Smooth muscle cell (in vitro differentiated cells): Measurements from ENCODE around the gene CLDN24. TPM values are rescaled to one million over a fixed set of nuclear protein-coding genes. Genes with fewer than 3 reads are reported as not detected.

ENCODE experiments used
- DNase-seq: peaks from one replicate; lab custom pipeline; 2025; ENCODE audit not compliant: unreplicated experiment; lab: John Stamatoyannopoulos, UW
- H2AFZ ChIP-seq: fragments of 200-600 bp; sonication (generic); 2 replicates; pipeline ENCODE4 v1.6.0; 2016; ENCODE audit warnings: antibody characterized with exemption, low read depth, mild to moderate bottlenecking
- H3F3A ChIP-seq: fragments of 200-600 bp; sonication (generic); 2 replicates; pipeline ENCODE4 v1.6.0; 2017; ENCODE audit warnings: antibody characterized with exemption, low read depth
- H3K27ac ChIP-seq: fragments of 200-600 bp; sonication (generic); 2 replicates; pipeline ENCODE4 v1.5.1; 2016; ENCODE audit warnings: low read depth, mild to moderate bottlenecking
- H3K27me3 ChIP-seq: fragments of 200-600 bp; sonication (generic); 2 replicates; pipeline ENCODE4 v1.6.1; 2016; ENCODE audit warnings: low read depth, mild to moderate bottlenecking
- H3K36me3 ChIP-seq: fragments of 200-600 bp; sonication (generic); 2 replicates; pipeline ENCODE4 v1.5.1; 2016; ENCODE audit warnings: low read depth
- H3K4me1 ChIP-seq: fragments of 200-600 bp; sonication (generic); 2 replicates; pipeline ENCODE4 v1.5.1; 2016; ENCODE audit warnings: low read depth
- H3K4me2 ChIP-seq: fragments of 200-600 bp; sonication (generic); 2 replicates; pipeline ENCODE4 v1.6.0; 2016; ENCODE audit warnings: mild to moderate bottlenecking
- H3K4me3 ChIP-seq: fragments of 200-600 bp; sonication (generic); 2 replicates; pipeline ENCODE4 v1.5.1; 2016; ENCODE audit warnings: mild to moderate bottlenecking
- H3K79me2 ChIP-seq: fragments of 200-600 bp; sonication (generic); 2 replicates; pipeline ENCODE4 v1.6.0; 2016; ENCODE audit warnings: low read depth, mild to moderate bottlenecking
- H3K9ac ChIP-seq: fragments of 200-600 bp; sonication (generic); 2 replicates; pipeline ENCODE4 v1.6.0; 2016; ENCODE audit warnings: low read depth
- H3K9me3 ChIP-seq: fragments of 200-600 bp; sonication (generic); replicated peaks from 2 replicates; pipeline ENCODE4 v1.5.1; 2016; ENCODE audit warnings: low read depth
- H4K20me1 ChIP-seq: fragments of 200-600 bp; sonication (generic); 2 replicates; pipeline ENCODE4 v1.6.0; 2016; ENCODE audit warnings: low read depth
- CTCF ChIP-seq: fragments of 200-600 bp; sonication (generic); IDR thresholded peaks from 2 replicates; pipeline ENCODE4 v1.5.1; 2017; ENCODE audit warnings: borderline replicate concordance, mild to moderate bottlenecking, antibody characterized with exemption; ENCODE audit not compliant: insufficient read depth, poor library complexity, severe bottlenecking
- WGBS: methylation state at CpG from one replicate; pipeline ENCODE4 v1.1.7; 2016; ENCODE audit warnings: low lambda C conversion rate; 5-methylcytosine and 5-hydroxymethylcytosine counted together
- polyA plus RNA-seq: library from polyadenylated mRNA; unstranded; fragments of >200 nt; fragmentation: Nextera tagmentation; extraction: Ambion mirVana; gene quantifications from 2 replicates; pipeline ENCODE4 v1.2.1, GENCODE V29; 2016
- total RNA-seq: library from RNA; depleted of rRNA; stranded (reverse); fragments of >200 nt; gene quantifications from 2 replicates; pipeline ENCODE4 v1.2.3, GENCODE V29; 2014

CLDN24 gene
- total and polyA plus RNA-seq, 2 experiments from 2014 or later, result not detected

DNA sequence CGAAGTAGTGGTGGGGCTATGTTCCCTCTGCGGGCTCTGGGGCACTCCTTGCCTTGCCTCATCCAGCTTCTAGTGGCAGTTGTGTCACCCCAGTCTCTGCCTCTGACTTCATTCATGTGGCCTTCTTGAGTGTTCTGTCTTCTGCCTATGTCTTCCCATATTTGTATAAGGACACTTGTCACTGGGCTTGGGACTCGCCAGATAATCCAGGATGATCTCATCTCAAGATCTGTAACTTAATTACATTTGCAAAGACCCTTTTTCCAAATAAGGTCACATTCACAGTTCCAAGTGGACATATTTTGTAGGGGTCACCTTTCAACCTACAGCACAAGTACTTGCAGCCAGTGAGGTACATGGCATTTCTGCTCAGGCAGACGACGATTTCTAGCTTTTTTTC is 30.3 kb upstream of the CLDN24 start:
- TF ChIP-seq CTCF, result no peak
- Histone ChIP-seq H2AFZ (no peak overlapping the region), H3K4me2 (no peak overlapping the region), H3K36me3 (no peaks in the 10 kb centered on the region), H3K4me1 (no peaks in the 10 kb centered on the region), H3K4me3 (no peak overlapping the region), H3K79me2 (no peaks in the 10 kb centered on the region), H3K27me3 (no peaks in the 10 kb centered on the region), H4K20me1 (no peaks in the 10 kb centered on the region), H3F3A (no peaks in the 10 kb centered on the region), H3K9me3 (no peaks in the 10 kb centered on the region), H3K9ac (no peak overlapping the region), H3K27ac (no peak overlapping the region)
- 90% methylated on average over 5 of the region's 5 CpGs for WGBS
- DNase-seq, result no peak

- no peak for DNase-seq
- no peak for TF ChIP-seq CTCF
These were observed 28.3 kb upstream of the CLDN24 start for GRCh38 chr4:183350317-183351071.

GRCh38 chr4:183349673-183350072 is 27.4 kb upstream of the CLDN24 start:
- peak overlapping the region; percentile 48 for H3K27ac ChIP-seq
- no peaks in the 10 kb centered on the region for H3K36me3 ChIP-seq
- H3K4me3 ChIP-seq, result no peak overlapping the region
- no peaks in the 10 kb centered on the region for H3K79me2 ChIP-seq
- no peak overlapping the region for H2AFZ ChIP-seq
- no peaks in the 10 kb centered on the region for H3K9me3 ChIP-seq
- 64% methylated on average over 9 of the region's 9 CpGs for WGBS
- no peaks in the 10 kb centered on the region for H3K27me3 ChIP-seq
- no peaks in the 10 kb centered on the region for H4K20me1 ChIP-seq
- no peaks in the 10 kb centered on the region for H3K4me1 ChIP-seq
- no peak overlapping the region for H3K9ac ChIP-seq
- no peaks in the 10 kb centered on the region for H3F3A ChIP-seq
- no peak for DNase-seq
- no peak for TF ChIP-seq CTCF
- H3K4me2 ChIP-seq, result peak overlapping the region; percentile 36

More at GRCh38 chr4:183350317-183351071, 28.3 kb upstream of the CLDN24 start:
- Histone ChIP-seq H3K27me3 (no peaks in the 10 kb centered on the region), H3K4me2 (no peak overlapping the region), H3K9ac (no peak overlapping the region), H2AFZ (no peak overlapping the region), H3K4me1 (no peaks in the 10 kb centered on the region), H4K20me1 (no peaks in the 10 kb centered on the region), H3K4me3 (no peak overlapping the region), H3F3A (no peaks in the 10 kb centered on the region), H3K36me3 (no peaks in the 10 kb centered on the region), H3K27ac (no peak overlapping the region), H3K9me3 (no peaks in the 10 kb centered on the region), H3K79me2 (no peaks in the 10 kb centered on the region)
- WGBS, result 88% methylated on average over 17 of the region's 17 CpGs
